Neural progenitor cell (in vitro differentiated cells): ENCODE data around the gene RMRP. TPM values are rescaled to one million over a fixed set of nuclear protein-coding genes. Genes with fewer than 3 reads are reported as not detected.

Experiments used
- DNase-seq: peaks from one replicate; pipeline ENCODE4 v3.0.0-alpha.2; 2016; ENCODE audit warnings: low spot score
- H2AFZ ChIP-seq: fragments of 200-600 bp; sonication (generic); replicated peaks from 2 replicates; pipeline ENCODE4 v1.6.1; 2016; ENCODE audit warnings: antibody characterized with exemption
- H3F3A ChIP-seq: fragments of 200-600 bp; sonication (generic); 2 replicates; pipeline ENCODE4 v1.6.1; 2016; ENCODE audit warnings: antibody characterized with exemption, low read depth
- H3K27ac ChIP-seq: fragments of 200-600 bp; sonication (generic); 2 replicates; pipeline ENCODE4 v1.5.1; 2016; ENCODE audit warnings: mild to moderate bottlenecking
- H3K27me3 ChIP-seq: fragments of 200-600 bp; sonication (generic); 2 replicates; pipeline ENCODE4 v1.6.1; 2016; ENCODE audit warnings: mild to moderate bottlenecking, moderate library complexity
- H3K36me3 ChIP-seq: fragments of 200-600 bp; sonication (generic); 2 replicates; pipeline ENCODE4 v1.5.1; 2016
- H3K4me1 ChIP-seq: fragments of 200-600 bp; sonication (generic); 2 replicates; pipeline ENCODE4 v1.6.1; 2016; ENCODE audit warnings: mixed run types
- H3K4me2 ChIP-seq: fragments of 200-600 bp; sonication (generic); 2 replicates; pipeline ENCODE4 v1.6.1; 2016
- H3K4me3 ChIP-seq: fragments of 200-600 bp; sonication (generic); 2 replicates; pipeline ENCODE4 v1.5.1; 2016
- H3K79me2 ChIP-seq: fragments of 200-600 bp; sonication (generic); 2 replicates; pipeline ENCODE4 v1.6.1; 2016; ENCODE audit warnings: low read depth
- H3K9ac ChIP-seq: fragments of 200-600 bp; sonication (generic); 2 replicates; pipeline ENCODE4 v1.6.1; 2016
- H3K9me3 ChIP-seq: fragments of 200-600 bp; sonication (generic); 2 replicates; pipeline ENCODE4 v1.5.1; 2016; ENCODE audit warnings: low read depth
- H4K20me1 ChIP-seq: fragments of 200-600 bp; sonication (generic); 2 replicates; pipeline ENCODE4 v1.6.1; 2016; ENCODE audit warnings: low read depth
- H3K27ac Mint-ChIP-seq: 3 replicates; pipeline ENCODE4 v1.8.0; 2021; ENCODE audit warnings: mixed read lengths
- H3K27me3 Mint-ChIP-seq: 2 replicates; pipeline ENCODE4 v1.8.0; 2022; ENCODE audit warnings: low read depth, mild to moderate bottlenecking, inconsistent platforms, moderate library complexity, mixed read lengths; ENCODE audit not compliant: insufficient read depth
- H3K36me3 Mint-ChIP-seq: 3 replicates; pipeline ENCODE4 v1.8.0; 2021; ENCODE audit warnings: mixed read lengths
- H3K4me1 Mint-ChIP-seq: 3 replicates; pipeline ENCODE4 v1.8.0; 2021; ENCODE audit warnings: mixed read lengths
- H3K4me3 Mint-ChIP-seq: 3 replicates; pipeline ENCODE4 v1.8.0; 2021; ENCODE audit warnings: mild to moderate bottlenecking, moderate library complexity, mixed read lengths
- H3K9me3 Mint-ChIP-seq: 3 replicates; pipeline ENCODE4 v1.8.0; 2020; ENCODE audit warnings: mixed read lengths
- CTCF ChIP-seq: fragments of 200-600 bp; sonication (generic); IDR thresholded peaks from 2 replicates; pipeline ENCODE4 v1.5.1; 2017; ENCODE audit warnings: antibody characterized with exemption, mild to moderate bottlenecking
- EZH2 ChIP-seq: fragments of 200-600 bp; sonication (generic); IDR thresholded peaks from 2 replicates; pipeline ENCODE4 v1.6.1; 2017; ENCODE audit warnings: antibody characterized with exemption, mild to moderate bottlenecking, moderate library complexity
- EZH2phosphoT487 ChIP-seq: fragments of 200-600 bp; sonication (generic); IDR thresholded peaks from 2 replicates; pipeline ENCODE4 v1.6.1; 2017; ENCODE audit warnings: antibody characterized with exemption
- total RNA-seq: library from RNA; depleted of rRNA; stranded (reverse); fragments of >200 nt; gene quantifications from 2 replicates; pipeline ENCODE4 v1.2.3, GENCODE V29; 2015; ENCODE audit warnings: low replicate concordance

Gene RMRP
- total RNA-seq, 1 donor from 2014 or later = 2,709 TPM

- Histone ChIP-seq H3K36me3 (no peaks in the 10 kb centered on the region), H3K4me2 (no peak overlapping the region), H3K27ac (no peak overlapping the region), H3K9ac (no peak overlapping the region), H3K9me3 (no peaks in the 10 kb centered on the region), H2AFZ (no peak overlapping the region), H3K4me3 (no peak overlapping the region), H3K79me2 (peaks cover 4% of the 10 kb centered on the region), H4K20me1 (no peaks in the 10 kb centered on the region), H3K27me3 (peaks cover 9% of the 10 kb centered on the region), H3K4me1 (peaks cover under 1% of the 10 kb centered on the region), H3F3A (no peaks in the 10 kb centered on the region)
- H3K9me3 Mint-ChIP-seq = no peaks in the 10 kb centered on the region
- no peak overlapping the region for H3K4me3 Mint-ChIP-seq
- TF ChIP-seq EZH2phosphoT487 = no peak
- TF ChIP-seq EZH2 = no peak
- no peak for TF ChIP-seq CTCF
- no peak overlapping the region for H3K27ac Mint-ChIP-seq
- peaks cover 4% of the 10 kb centered on the region for H3K4me1 Mint-ChIP-seq
- H3K36me3 Mint-ChIP-seq = no peaks in the 10 kb centered on the region
- no peak for DNase-seq
- peaks cover 14% of the 10 kb centered on the region for H3K27me3 Mint-ChIP-seq
Measured at GRCh38 chr9:35669331-35670145, 11.7 kb upstream of the RMRP start.

DNA sequence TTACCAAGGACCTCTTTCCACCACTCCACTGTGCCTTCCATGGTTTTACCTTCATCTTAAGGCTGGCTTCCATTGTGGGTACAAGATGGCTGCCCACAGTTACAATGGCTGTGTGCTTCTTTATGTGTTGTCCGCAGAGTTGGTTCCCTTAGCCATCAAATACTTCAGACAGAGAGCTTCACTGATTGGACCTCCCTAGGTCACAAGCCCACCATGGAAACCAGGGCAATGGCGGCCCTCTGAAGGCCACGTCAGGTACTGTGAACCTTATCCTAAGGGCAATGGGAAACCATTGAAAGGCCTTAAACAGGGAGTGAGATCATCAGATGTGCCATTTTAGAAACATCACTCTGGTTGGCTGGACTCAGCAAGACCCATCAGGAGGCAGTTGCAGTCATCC, 10.1 kb upstream of the RMRP start:
- Mint-ChIP-seq H3K36me3 (peaks cover 2% of the 10 kb centered on the region), H3K27me3 (peaks cover 12% of the 10 kb centered on the region), H3K27ac (no peak overlapping the region), H3K9me3 (no peaks in the 10 kb centered on the region), H3K4me3 (no peak overlapping the region), H3K4me1 (peaks cover 17% of the 10 kb centered on the region)
- TF ChIP-seq CTCF (no peak), EZH2 (no peak), EZH2phosphoT487 (no peak)
- H3K79me2 ChIP-seq = peaks cover 20% of the 10 kb centered on the region
- H2AFZ ChIP-seq = no peak overlapping the region
- no peak overlapping the region for H3K9ac ChIP-seq
- peaks cover 14% of the 10 kb centered on the region for H3K4me1 ChIP-seq
- no peaks in the 10 kb centered on the region for H4K20me1 ChIP-seq
- H3K36me3 ChIP-seq = no peaks in the 10 kb centered on the region
- no peaks in the 10 kb centered on the region for H3K27me3 ChIP-seq
- no peak for DNase-seq
- no peak overlapping the region for H3K4me2 ChIP-seq
- no peak overlapping the region for H3K27ac ChIP-seq
- no peak overlapping the region for H3K4me3 ChIP-seq
- peaks cover 3% of the 10 kb centered on the region for H3F3A ChIP-seq
- no peaks in the 10 kb centered on the region for H3K9me3 ChIP-seq

DNA sequence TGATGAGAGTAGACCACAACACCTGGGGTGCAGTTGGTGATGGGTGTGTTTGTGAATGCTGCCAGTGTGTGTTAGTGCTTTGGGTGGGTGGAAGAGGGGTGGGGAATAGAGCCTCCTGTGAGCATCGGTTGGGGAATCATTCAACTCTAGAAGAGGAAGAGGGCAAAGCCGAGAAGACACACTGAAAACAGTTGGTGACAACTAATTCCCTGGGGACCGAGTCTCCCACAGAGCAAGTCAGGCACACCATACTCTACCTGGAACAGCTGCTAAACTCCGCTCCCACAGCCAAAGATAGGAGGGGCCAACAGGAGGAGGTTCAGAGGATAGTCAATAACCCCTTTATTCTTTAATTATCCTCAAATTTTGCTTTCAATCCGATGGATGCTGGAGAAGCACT, 8.7 kb upstream of the RMRP start:
- Histone ChIP-seq H3K4me1 (peaks cover 14% of the 10 kb centered on the region), H3F3A (peaks cover 15% of the 10 kb centered on the region), H3K27ac (no peak overlapping the region), H3K4me2 (no peak overlapping the region), H2AFZ (no peak overlapping the region), H3K9ac (no peak overlapping the region), H3K27me3 (no peaks in the 10 kb centered on the region), H3K9me3 (no peaks in the 10 kb centered on the region), H3K36me3 (no peaks in the 10 kb centered on the region), H4K20me1 (no peaks in the 10 kb centered on the region), H3K4me3 (no peak overlapping the region), H3K79me2 (peaks cover 21% of the 10 kb centered on the region)
- TF ChIP-seq EZH2 = no peak
- no peak for TF ChIP-seq EZH2phosphoT487
- TF ChIP-seq CTCF = no peak
- DNase-seq = no peak
- Mint-ChIP-seq H3K36me3 (peaks cover 7% of the 10 kb centered on the region), H3K27me3 (peaks cover 9% of the 10 kb centered on the region), H3K4me1 (peaks cover 29% of the 10 kb centered on the region), H3K4me3 (no peak overlapping the region), H3K9me3 (no peaks in the 10 kb centered on the region), H3K27ac (no peak overlapping the region)
